Measurements from ENCODE around the gene PEX11B.
"Not testable (repeated sequence)": the region's sequence is repeated elsewhere in the genome, so short reads cannot be mapped to it uniquely, and the experiment has no call there.

DNA sequence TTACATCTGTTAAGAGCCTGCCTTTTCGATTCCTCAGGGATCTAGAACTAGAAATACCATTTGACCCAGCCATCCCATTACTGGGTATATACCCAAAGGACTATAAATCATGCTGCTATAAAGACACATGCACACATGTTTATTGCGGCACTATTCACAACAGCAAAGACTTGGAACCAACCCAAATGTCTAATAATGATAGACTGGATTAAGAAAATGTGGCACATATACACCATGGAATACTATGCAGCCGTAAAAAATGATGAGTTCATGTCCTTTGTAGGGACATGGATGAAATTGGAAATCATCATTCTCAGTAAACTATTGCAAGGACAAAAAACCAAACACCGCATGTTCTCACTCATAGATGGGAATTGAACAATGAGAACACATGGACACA, 1.8 kb upstream of the PEX11B start:
- TF ChIP-seq POLR2A, BHLHE40, CEBPB (IDR thresholded peaks at IDR 0.05; ENCODE audit: low read depth, low read length): not testable (repeated sequence)
- TF ChIP-seq, protein P1, sequence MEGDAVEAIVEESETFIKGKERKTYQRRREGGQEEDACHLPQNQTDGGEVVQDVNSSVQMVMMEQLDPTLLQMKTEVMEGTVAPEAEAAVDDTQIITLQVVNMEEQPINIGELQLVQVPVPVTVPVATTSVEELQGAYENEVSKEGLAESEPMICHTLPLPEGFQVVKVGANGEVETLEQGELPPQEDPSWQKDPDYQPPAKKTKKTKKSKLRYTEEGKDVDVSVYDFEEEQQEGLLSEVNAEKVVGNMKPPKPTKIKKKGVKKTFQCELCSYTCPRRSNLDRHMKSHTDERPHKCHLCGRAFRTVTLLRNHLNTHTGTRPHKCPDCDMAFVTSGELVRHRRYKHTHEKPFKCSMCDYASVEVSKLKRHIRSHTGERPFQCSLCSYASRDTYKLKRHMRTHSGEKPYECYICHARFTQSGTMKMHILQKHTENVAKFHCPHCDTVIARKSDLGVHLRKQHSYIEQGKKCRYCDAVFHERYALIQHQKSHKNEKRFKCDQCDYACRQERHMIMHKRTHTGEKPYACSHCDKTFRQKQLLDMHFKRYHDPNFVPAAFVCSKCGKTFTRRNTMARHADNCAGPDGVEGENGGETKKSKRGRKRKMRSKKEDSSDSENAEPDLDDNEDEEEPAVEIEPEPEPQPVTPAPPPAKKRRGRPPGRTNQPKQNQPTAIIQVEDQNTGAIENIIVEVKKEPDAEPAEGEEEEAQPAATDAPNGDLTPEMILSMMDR (conservative IDR thresholded peaks at IDR 0.05; ENCODE audit: low read depth, low read length), result not testable (repeated sequence)

All from IMR-90 (cell line).